Activated naive CD4-positive, alpha-beta T cell treated with anti-CD3 and anti-CD28 coated beads, Interleukin-2, amount 50 U/mL, for 24 hours (primary cell): ENCODE data around the gene DUSP23.
A peak's percentile ranks its signal among the peaks of the same experiment; 100 is the strongest.

Source experiments
- H3K27ac Mint-ChIP-seq: one replicate; pipeline ENCODE4 v1.8.0; 2021; ENCODE audit warnings: mild to moderate bottlenecking, mixed read lengths
- H3K27me3 Mint-ChIP-seq: one replicate; pipeline ENCODE4 v1.8.0; 2021; ENCODE audit warnings: mixed read lengths
- H3K36me3 Mint-ChIP-seq: one replicate; pipeline ENCODE4 v1.8.0; 2021; ENCODE audit warnings: mixed read lengths
- H3K4me1 Mint-ChIP-seq: one replicate; pipeline ENCODE4 v1.8.0; 2021; ENCODE audit warnings: mixed read lengths
- H3K4me3 Mint-ChIP-seq: one replicate; pipeline ENCODE4 v1.8.0; 2021; ENCODE audit warnings: mild to moderate bottlenecking, mixed read lengths
- H3K9me3 Mint-ChIP-seq: one replicate; pipeline ENCODE4 v1.8.0; 2021; ENCODE audit warnings: mixed read lengths

DUSP23 gene

GRCh38 chr1:159780583-159781582 is at the start of gene DUSP23:
Gene DUSP23 (plus strand): TSS chr1:159780962. CDS start chr1:159781101, 139 bp downstream.
- Mint-ChIP-seq H3K4me1 (peaks cover 27% of the 10 kb centered on the region), H3K4me3 (peak within 1 kb of the TSS; percentile 87), H3K9me3 (no peaks in the 10 kb centered on the region), H3K27me3 (no peaks in the 10 kb centered on the region), H3K36me3 (no peaks in the 10 kb centered on the region), H3K27ac (peak within 1 kb of the TSS; percentile 90)

- Mint-ChIP-seq H3K4me3 (no peak overlapping the region), H3K4me1 (no peaks in the 10 kb centered on the region), H3K36me3 (peaks cover 3% of the 10 kb centered on the region), H3K27me3 (peaks cover 14% of the 10 kb centered on the region), H3K27ac (no peak overlapping the region), H3K9me3 (no peaks in the 10 kb centered on the region)
Observed at GRCh38 chr1:159737238-159737916, 43.4 kb upstream of the DUSP23 start.

- Mint-ChIP-seq H3K27me3 (peaks cover 9% of the 10 kb centered on the region), H3K36me3 (peaks cover 3% of the 10 kb centered on the region), H3K4me1 (no peaks in the 10 kb centered on the region), H3K9me3 (no peaks in the 10 kb centered on the region), H3K27ac (no peak overlapping the region), H3K4me3 (no peak overlapping the region)
Observed at GRCh38 chr1:159743651-159744410, 36.9 kb upstream of the DUSP23 start.

GRCh38 chr1:159746666-159747065 is 34.1 kb upstream of the DUSP23 start:
- Mint-ChIP-seq H3K27me3 (peaks cover 8% of the 10 kb centered on the region), H3K4me3 (no peak overlapping the region), H3K4me1 (no peaks in the 10 kb centered on the region), H3K27ac (no peak overlapping the region), H3K9me3 (no peaks in the 10 kb centered on the region), H3K36me3 (peaks cover 3% of the 10 kb centered on the region)

- no peak overlapping the region for H3K4me3 Mint-ChIP-seq
- no peaks in the 10 kb centered on the region for H3K4me1 Mint-ChIP-seq
- H3K27me3 Mint-ChIP-seq, result peaks cover 2% of the 10 kb centered on the region
- no peaks in the 10 kb centered on the region for H3K36me3 Mint-ChIP-seq
- H3K27ac Mint-ChIP-seq, result no peak overlapping the region
- H3K9me3 Mint-ChIP-seq, result no peaks in the 10 kb centered on the region
Observed at GRCh38 chr1:159748370-159748769, 32.4 kb upstream of the DUSP23 start.

GRCh38 chr1:159749630-159750029 is 31.1 kb upstream of the DUSP23 start:
- peaks cover 3% of the 10 kb centered on the region for H3K27me3 Mint-ChIP-seq
- H3K4me3 Mint-ChIP-seq, result no peak overlapping the region
- no peaks in the 10 kb centered on the region for H3K4me1 Mint-ChIP-seq
- no peaks in the 10 kb centered on the region for H3K36me3 Mint-ChIP-seq
- no peak overlapping the region for H3K27ac Mint-ChIP-seq
- no peaks in the 10 kb centered on the region for H3K9me3 Mint-ChIP-seq

GRCh38 chr1:159750621-159751020 is 30.1 kb upstream of the DUSP23 start:
- Mint-ChIP-seq H3K36me3 (no peaks in the 10 kb centered on the region), H3K27ac (no peak overlapping the region), H3K4me3 (no peak overlapping the region), H3K4me1 (no peaks in the 10 kb centered on the region), H3K27me3 (peaks cover 3% of the 10 kb centered on the region), H3K9me3 (no peaks in the 10 kb centered on the region)

- H3K4me1 Mint-ChIP-seq, result no peaks in the 10 kb centered on the region
- H3K4me3 Mint-ChIP-seq, result no peak overlapping the region
- peaks cover 3% of the 10 kb centered on the region for H3K27me3 Mint-ChIP-seq
- H3K9me3 Mint-ChIP-seq, result no peaks in the 10 kb centered on the region
- no peaks in the 10 kb centered on the region for H3K36me3 Mint-ChIP-seq
- no peak overlapping the region for H3K27ac Mint-ChIP-seq
Observed at GRCh38 chr1:159751031-159751430, 29.7 kb upstream of the DUSP23 start.

GRCh38 chr1:159752135-159752580 is 28.6 kb upstream of the DUSP23 start:
- H3K4me1 Mint-ChIP-seq, result no peaks in the 10 kb centered on the region
- H3K9me3 Mint-ChIP-seq, result no peaks in the 10 kb centered on the region
- H3K4me3 Mint-ChIP-seq, result no peak overlapping the region
- H3K27ac Mint-ChIP-seq, result no peak overlapping the region
- peaks cover 3% of the 10 kb centered on the region for H3K27me3 Mint-ChIP-seq
- H3K36me3 Mint-ChIP-seq, result no peaks in the 10 kb centered on the region

- Mint-ChIP-seq H3K9me3 (no peaks in the 10 kb centered on the region), H3K4me3 (no peak overlapping the region)
Observed at GRCh38 chr1:159753386-159753785, 27.4 kb upstream of the DUSP23 start.

GRCh38 chr1:159755451-159756007 is 25.2 kb upstream of the DUSP23 start:
- Mint-ChIP-seq H3K27ac (no peak overlapping the region), H3K4me3 (no peak overlapping the region), H3K4me1 (no peaks in the 10 kb centered on the region), H3K36me3 (no peaks in the 10 kb centered on the region), H3K9me3 (no peaks in the 10 kb centered on the region), H3K27me3 (peaks cover 1% of the 10 kb centered on the region)

More at GRCh38 chr1:159753386-159753785, 27.4 kb upstream of the DUSP23 start:
- Mint-ChIP-seq H3K36me3 (no peaks in the 10 kb centered on the region), H3K27me3 (peaks cover 3% of the 10 kb centered on the region), H3K27ac (no peak overlapping the region), H3K4me1 (no peaks in the 10 kb centered on the region)

GRCh38 chr1:159756397-159756796 is 24.4 kb upstream of the DUSP23 start:
- H3K4me1 Mint-ChIP-seq, result no peaks in the 10 kb centered on the region
- no peaks in the 10 kb centered on the region for H3K9me3 Mint-ChIP-seq
- no peaks in the 10 kb centered on the region for H3K36me3 Mint-ChIP-seq
- no peak overlapping the region for H3K4me3 Mint-ChIP-seq
- H3K27ac Mint-ChIP-seq, result no peak overlapping the region
- H3K27me3 Mint-ChIP-seq, result peaks cover 1% of the 10 kb centered on the region

GRCh38 chr1:159763686-159764085 is 17.1 kb upstream of the DUSP23 start:
- H3K4me1 Mint-ChIP-seq, result no peaks in the 10 kb centered on the region
- H3K27ac Mint-ChIP-seq, result no peak overlapping the region
- no peaks in the 10 kb centered on the region for H3K9me3 Mint-ChIP-seq
- no peak overlapping the region for H3K4me3 Mint-ChIP-seq
- peaks cover 8% of the 10 kb centered on the region for H3K27me3 Mint-ChIP-seq
- H3K36me3 Mint-ChIP-seq, result no peaks in the 10 kb centered on the region

- H3K9me3 Mint-ChIP-seq, result no peaks in the 10 kb centered on the region
- no peak overlapping the region for H3K27ac Mint-ChIP-seq
- no peak overlapping the region for H3K4me3 Mint-ChIP-seq
- no peaks in the 10 kb centered on the region for H3K36me3 Mint-ChIP-seq
- H3K27me3 Mint-ChIP-seq, result peaks cover 8% of the 10 kb centered on the region
- no peaks in the 10 kb centered on the region for H3K4me1 Mint-ChIP-seq
Observed at GRCh38 chr1:159765806-159766205, 15.0 kb upstream of the DUSP23 start.
